Nephron (organoid): ENCODE results near the gene ZNF273.
"Not testable (repeated sequence)": the region's sequence is repeated elsewhere in the genome, so short reads cannot be mapped to it uniquely, and the experiment has no call there.

Experiments
- H3K27ac Mint-ChIP-seq, 3 experiments: 2 replicates each; pipeline ENCODE4 v1.8.0; 2020; ENCODE audit warnings: mixed read lengths in 3 of 3, mild to moderate bottlenecking in 2 of 3, moderate library complexity in 1 of 3
- H3K27me3 Mint-ChIP-seq: 2 replicates; pipeline ENCODE4 v1.8.0; 2021; ENCODE audit warnings: low read depth, mild to moderate bottlenecking, moderate library complexity, mixed read lengths
- H3K36me3 Mint-ChIP-seq: 2 replicates; pipeline ENCODE4 v1.8.0; 2020; ENCODE audit warnings: low read depth, mixed read lengths
- H3K4me1 Mint-ChIP-seq: 2 replicates; pipeline ENCODE4 v1.8.0; 2020; ENCODE audit warnings: mixed read lengths
- H3K4me3 Mint-ChIP-seq, 3 experiments: 2 replicates each; pipeline ENCODE4 v1.8.0; 2020; ENCODE audit warnings: mild to moderate bottlenecking in 3 of 3, mixed read lengths in 3 of 3, moderate library complexity in 2 of 3
- H3K9me3 Mint-ChIP-seq: 2 replicates; pipeline ENCODE4 v1.8.0; 2020; ENCODE audit warnings: mixed read lengths
- CTCF ChIP-seq, 3 experiments: fragments of 200-600 bp; sonication (generic); IDR thresholded peaks; one replicate each; pipeline ENCODE4 v1.5.0; 2021; ENCODE audit warnings: antibody characterized with exemption in 3 of 3; ENCODE audit not compliant: unreplicated experiment in 3 of 3

The ZNF273 gene

GRCh38 chr7:64902806-64903721 is at the start of gene ZNF273:
TSS of gene ZNF273 (plus strand) at chr7:64903273. CDS start at chr7:64903318, 45 bp downstream.
- Mint-ChIP-seq H3K4me3 (peak within 1 kb of the TSS; percentile 98 to 99 (median 99)), H3K27me3 (no peaks in the 10 kb centered on the region), H3K36me3 (peaks cover 30% of the 10 kb centered on the region), H3K9me3 (no peaks in the 10 kb centered on the region), H3K4me1 (peaks cover 19% of the 10 kb centered on the region), H3K27ac (peak within 1 kb of the TSS; percentile 80 to 97 (median 94))
- TF ChIP-seq CTCF (IDR thresholded peaks at IDR 0.05; ENCODE audit: unreplicated experiment in 3 of 3): no peak

- no peak for TF ChIP-seq CTCF (IDR thresholded peaks at IDR 0.05; ENCODE audit: unreplicated experiment in 3 of 3)
- H3K4me3 Mint-ChIP-seq: no peak overlapping the region
- H3K27me3 Mint-ChIP-seq: no peaks in the 10 kb centered on the region
- H3K36me3 Mint-ChIP-seq: no peaks in the 10 kb centered on the region
- H3K27ac Mint-ChIP-seq: no peak overlapping the region
- H3K4me1 Mint-ChIP-seq: no peaks in the 10 kb centered on the region
- peaks cover 5% of the 10 kb centered on the region for H3K9me3 Mint-ChIP-seq
These were observed 49.4 kb upstream of the ZNF273 start for GRCh38 chr7:64853679-64854078.

GRCh38 chr7:64854969-64855368 is 48.1 kb upstream of the ZNF273 start:
- H3K4me1 Mint-ChIP-seq: no peaks in the 10 kb centered on the region
- no peaks in the 10 kb centered on the region for H3K9me3 Mint-ChIP-seq
- H3K36me3 Mint-ChIP-seq: no peaks in the 10 kb centered on the region
- H3K4me3 Mint-ChIP-seq: no peak overlapping the region
- no peaks in the 10 kb centered on the region for H3K27me3 Mint-ChIP-seq
- no peak overlapping the region for H3K27ac Mint-ChIP-seq
- TF ChIP-seq CTCF (IDR thresholded peaks at IDR 0.05; ENCODE audit: unreplicated experiment in 3 of 3): no peak

GRCh38 chr7:64863021-64863420 is 40.1 kb upstream of the ZNF273 start:
- H3K9me3 Mint-ChIP-seq: peaks cover 15% of the 10 kb centered on the region
- H3K4me3 Mint-ChIP-seq: no peak overlapping the region
- no peaks in the 10 kb centered on the region for H3K36me3 Mint-ChIP-seq
- H3K27me3 Mint-ChIP-seq: no peaks in the 10 kb centered on the region
- H3K4me1 Mint-ChIP-seq: no peaks in the 10 kb centered on the region
- no peak overlapping the region for H3K27ac Mint-ChIP-seq
- TF ChIP-seq CTCF (IDR thresholded peaks at IDR 0.05; ENCODE audit: unreplicated experiment in 3 of 3): no peak

- H3K4me1 Mint-ChIP-seq, H3K4me3 Mint-ChIP-seq, H3K27ac Mint-ChIP-seq, H3K27me3 Mint-ChIP-seq, H3K36me3 Mint-ChIP-seq: not testable (repeated sequence)
- H3K9me3 Mint-ChIP-seq: peaks cover 15% of the 10 kb centered on the region
These were observed 39.5 kb upstream of the ZNF273 start for GRCh38 chr7:64863530-64863929.

- Mint-ChIP-seq H3K4me1 (no peaks in the 10 kb centered on the region), H3K27me3 (no peaks in the 10 kb centered on the region)
These were observed 39.1 kb upstream of the ZNF273 start for GRCh38 chr7:64863969-64864368.

More at GRCh38 chr7:64863969-64864368, 39.1 kb upstream of the ZNF273 start:
- H3K36me3 Mint-ChIP-seq: no peaks in the 10 kb centered on the region
- TF ChIP-seq CTCF (IDR thresholded peaks at IDR 0.05; ENCODE audit: unreplicated experiment in 3 of 3): no peak
- no peak overlapping the region for H3K27ac Mint-ChIP-seq
- no peak overlapping the region for H3K4me3 Mint-ChIP-seq
- H3K9me3 Mint-ChIP-seq: peaks cover 15% of the 10 kb centered on the region
